Endodermal cell (in vitro differentiated cells): ENCODE data around the gene TECR. TPM values are rescaled to one million over a fixed set of nuclear protein-coding genes. Genes with fewer than 3 reads are reported as not detected.

ENCODE experiments used
- DNase-seq: peaks from one replicate; pipeline ENCODE4 v3.0.0-alpha.2; 2017
- H3K27ac ChIP-seq: 2 replicates; pipeline ENCODE4 v1.5.1; 2013; ENCODE audit warnings: mild to moderate bottlenecking, low read depth, low read length, moderate library complexity
- H3K27me3 ChIP-seq: 2 replicates; pipeline ENCODE4 v1.6.1; 2013; ENCODE audit warnings: mild to moderate bottlenecking, low read length, moderate library complexity; ENCODE audit not compliant: insufficient read depth, control insufficient read depth, poor library complexity, severe bottlenecking
- H3K36me3 ChIP-seq: 2 replicates; pipeline ENCODE4 v1.7.0; 2013; ENCODE audit warnings: mild to moderate bottlenecking, low read length, moderate library complexity; ENCODE audit not compliant: control insufficient read depth, insufficient read depth
- H3K4me1 ChIP-seq: one replicate; pipeline ENCODE4 v1.7.0; 2013; ENCODE audit warnings: low read length; ENCODE audit not compliant: control insufficient read depth, insufficient read depth
- H3K4me3 ChIP-seq: 2 replicates; pipeline ENCODE4 v1.5.1; 2013; ENCODE audit warnings: mild to moderate bottlenecking, low read length, moderate library complexity
- H3K9ac ChIP-seq: 2 replicates; pipeline ENCODE4 v1.6.1; 2013; ENCODE audit warnings: mild to moderate bottlenecking, low read length, moderate library complexity; ENCODE audit not compliant: poor library complexity, severe bottlenecking; ENCODE audit errors: extremely low read depth
- H3K9me3 ChIP-seq: 2 replicates; pipeline ENCODE4 v1.6.1; 2013; ENCODE audit warnings: mild to moderate bottlenecking, low read length, moderate library complexity; ENCODE audit not compliant: control insufficient read depth
- H3K27ac Mint-ChIP-seq: 2 replicates; pipeline ENCODE4 v1.8.0; 2020; ENCODE audit warnings: mixed read lengths
- H3K27me3 Mint-ChIP-seq: 2 replicates; pipeline ENCODE4 v1.8.0; 2021; ENCODE audit warnings: mild to moderate bottlenecking, mixed read lengths; ENCODE audit not compliant: insufficient read depth
- H3K36me3 Mint-ChIP-seq: 2 replicates; pipeline ENCODE4 v1.8.0; 2020; ENCODE audit warnings: low read depth, mixed read lengths
- H3K4me1 Mint-ChIP-seq: 2 replicates; pipeline ENCODE4 v1.8.0; 2020; ENCODE audit warnings: mixed read lengths
- H3K4me3 Mint-ChIP-seq: 2 replicates; pipeline ENCODE4 v1.8.0; 2020; ENCODE audit warnings: mild to moderate bottlenecking, moderate library complexity, mixed read lengths
- H3K9me3 Mint-ChIP-seq: 2 replicates; pipeline ENCODE4 v1.8.0; 2020; ENCODE audit warnings: mild to moderate bottlenecking, mixed read lengths
- WGBS, 2 experiments: methylation state at CpG; one replicate each; pipeline versions ENCODE4 v1.1.5 to v1.1.7; 2013; ENCODE audit warnings: missing lambda C conversion rate in 2 of 2, mixed read lengths in 1 of 2; ENCODE audit not compliant: insufficient coverage in 1 of 2, insufficient read length in 1 of 2; 5-methylcytosine and 5-hydroxymethylcytosine counted together
- total RNA-seq, 2 donors: library from RNA; stranded (reverse); fragmentation: NEBNext Ultra II Directional in 1 of 2; extraction: Animal tissue kit (Norgen Biotek cat#: 25700) in 1 of 2; gene quantifications; 2 replicates in 1 of 2; 3 replicates in 1 of 2; pipeline ENCODE4 v1.2.1, GENCODE V29; 2021
- TF ChIP-seq, protein P1 (sequence below): fragments of 200-600 bp; sonication (generic); conservative IDR thresholded peaks from 2 replicates; pipeline ENCODE4 v1.5.0; 2021; ENCODE audit warnings: antibody characterized with exemption, mild to moderate bottlenecking

TECR gene
- total RNA-seq, 2 donors from 2014 or later: 127 to 140 TPM

- Histone ChIP-seq H3K4me3 (no peak overlapping the region), H3K4me1 (no peaks in the 10 kb centered on the region), H3K36me3 (no peaks in the 10 kb centered on the region), H3K9ac (no peak overlapping the region), H3K9me3 (no peaks in the 10 kb centered on the region), H3K27ac (no peak overlapping the region), H3K27me3 (no peaks in the 10 kb centered on the region)
- TF ChIP-seq, protein P1, sequence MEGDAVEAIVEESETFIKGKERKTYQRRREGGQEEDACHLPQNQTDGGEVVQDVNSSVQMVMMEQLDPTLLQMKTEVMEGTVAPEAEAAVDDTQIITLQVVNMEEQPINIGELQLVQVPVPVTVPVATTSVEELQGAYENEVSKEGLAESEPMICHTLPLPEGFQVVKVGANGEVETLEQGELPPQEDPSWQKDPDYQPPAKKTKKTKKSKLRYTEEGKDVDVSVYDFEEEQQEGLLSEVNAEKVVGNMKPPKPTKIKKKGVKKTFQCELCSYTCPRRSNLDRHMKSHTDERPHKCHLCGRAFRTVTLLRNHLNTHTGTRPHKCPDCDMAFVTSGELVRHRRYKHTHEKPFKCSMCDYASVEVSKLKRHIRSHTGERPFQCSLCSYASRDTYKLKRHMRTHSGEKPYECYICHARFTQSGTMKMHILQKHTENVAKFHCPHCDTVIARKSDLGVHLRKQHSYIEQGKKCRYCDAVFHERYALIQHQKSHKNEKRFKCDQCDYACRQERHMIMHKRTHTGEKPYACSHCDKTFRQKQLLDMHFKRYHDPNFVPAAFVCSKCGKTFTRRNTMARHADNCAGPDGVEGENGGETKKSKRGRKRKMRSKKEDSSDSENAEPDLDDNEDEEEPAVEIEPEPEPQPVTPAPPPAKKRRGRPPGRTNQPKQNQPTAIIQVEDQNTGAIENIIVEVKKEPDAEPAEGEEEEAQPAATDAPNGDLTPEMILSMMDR: no peak
- 78 to 95% methylated on average over 3 to 4 of the region's 4 CpGs for WGBS, 2 experiments
- H3K9me3 Mint-ChIP-seq: no peaks in the 10 kb centered on the region
- no peak for DNase-seq
- no peaks in the 10 kb centered on the region for H3K27me3 Mint-ChIP-seq
- H3K4me1 Mint-ChIP-seq: peaks cover 8% of the 10 kb centered on the region
- H3K27ac Mint-ChIP-seq: no peak overlapping the region
- H3K4me3 Mint-ChIP-seq: no peak overlapping the region
- H3K36me3 Mint-ChIP-seq: no peaks in the 10 kb centered on the region
Observed at GRCh38 chr19:14526423-14526822, 3.0 kb upstream of the TECR start.

- Histone ChIP-seq H3K4me1 (no peaks in the 10 kb centered on the region), H3K36me3 (no peaks in the 10 kb centered on the region), H3K9ac (peak overlapping the region; percentile 20), H3K27ac (no peak overlapping the region), H3K27me3 (no peaks in the 10 kb centered on the region), H3K9me3 (no peaks in the 10 kb centered on the region), H3K4me3 (peak overlapping the region; percentile 82)
- peaks cover 7% of the 10 kb centered on the region for H3K36me3 Mint-ChIP-seq
- peak overlapping the region; percentile 89 for H3K4me3 Mint-ChIP-seq
- peak overlapping the region; percentile 86 for H3K27ac Mint-ChIP-seq
- 57 to 59% methylated on average over 32 to 39 of the region's 39 CpGs for WGBS, 2 experiments
- no peak for DNase-seq
- H3K4me1 Mint-ChIP-seq: peaks cover 5% of the 10 kb centered on the region
- H3K9me3 Mint-ChIP-seq: no peaks in the 10 kb centered on the region
- TF ChIP-seq, protein P1: no peak
- no peaks in the 10 kb centered on the region for H3K27me3 Mint-ChIP-seq
Observed at GRCh38 chr19:14528419-14529253, 758 bp upstream of the TECR start.

GRCh38 chr19:14530005-14530348 is 583 bp downstream of the TECR start:
- H3K9me3 ChIP-seq: no peaks in the 10 kb centered on the region
- Mint-ChIP-seq H3K36me3 (peaks cover 8% of the 10 kb centered on the region), H3K9me3 (no peaks in the 10 kb centered on the region), H3K4me1 (peaks cover 5% of the 10 kb centered on the region), H3K4me3 (peak overlapping the region; percentile 89), H3K27me3 (no peaks in the 10 kb centered on the region), H3K27ac (peak overlapping the region; percentile 98)
- no peaks in the 10 kb centered on the region for H3K36me3 ChIP-seq
- TF ChIP-seq, protein P1: no peak
- peak overlapping the region; percentile 27 for H3K27ac ChIP-seq
- H3K4me3 ChIP-seq: peak overlapping the region; percentile 81
- DNase-seq: no peak
- H3K27me3 ChIP-seq: no peaks in the 10 kb centered on the region
- no peaks in the 10 kb centered on the region for H3K4me1 ChIP-seq
- H3K9ac ChIP-seq: peak overlapping the region; percentile 79
- 0 to 2% methylated on average over 9 to 18 of the region's 18 CpGs for WGBS, 2 experiments
